Fibroblast of mammary gland (primary cell): ENCODE data around the gene BCAP31.

ENCODE experiments used
- DNase-seq: peaks from one replicate; pipeline ENCODE4 v3.0.0-alpha.2; 2010; ENCODE audit warnings: low read depth
- H3K4me3 ChIP-seq: 2 replicates; pipeline ENCODE4 v1.5.1; 2011; ENCODE audit warnings: low read depth, mild to moderate bottlenecking, low read length, moderate library complexity; ENCODE audit not compliant: control insufficient read depth
- CTCF ChIP-seq: conservative IDR thresholded peaks from 2 replicates; pipeline ENCODE4 v1.5.1; 2011; ENCODE audit warnings: low read depth, low read length, inconsistent platforms; ENCODE audit not compliant: control insufficient read depth, insufficient read depth

BCAP31 gene

GRCh38 chrX:153766098-153766817 lies 42.1 kb upstream of the BCAP31 start:
- TF ChIP-seq CTCF, result no peak
- peak; percentile 66 for DNase-seq
- H3K4me3 ChIP-seq, result peak overlapping the region; percentile 43

- no peak for DNase-seq
- TF ChIP-seq CTCF, result no peak
- H3K4me3 ChIP-seq, result peak overlapping the region; percentile 43
These were observed 41.2 kb upstream of the BCAP31 start for GRCh38 chrX:153765138-153766079.

GRCh38 chrX:153764786-153765137 lies 40.6 kb upstream of the BCAP31 start:
- no peak overlapping the region for H3K4me3 ChIP-seq

GRCh38 chrX:153763989-153764755 lies 40.0 kb upstream of the BCAP31 start, which contains the start of gene PLXNB3:
Gene PLXNB3 (plus strand): TSS chrX:153764249. CDS start chrX:153765536, 1,287 bp downstream.
- DNase-seq, result peak; percentile 62
- peak; percentile 69 for TF ChIP-seq CTCF
- H3K4me3 ChIP-seq, result peak within 1 kb of the TSS; percentile 43

More at GRCh38 chrX:153764786-153765137, 40.6 kb upstream of the BCAP31 start:
- DNase-seq, result no peak
- no peak for TF ChIP-seq CTCF

GRCh38 chrX:153763298-153763932 lies 39.2 kb upstream of the BCAP31 start:
- no peak for DNase-seq
- no peak for TF ChIP-seq CTCF
- no peak overlapping the region for H3K4me3 ChIP-seq
